ENCODE measurements around the gene NCLN. TPM values are rescaled to one million over a fixed set of nuclear protein-coding genes. Genes with fewer than 3 reads are reported as not detected.

Gene NCLN
- total and polyA plus RNA-seq, 2 donors (not counting 1 experiment from before 2014, with no cell fraction given) = 33.0 to 35.8 TPM

DNA sequence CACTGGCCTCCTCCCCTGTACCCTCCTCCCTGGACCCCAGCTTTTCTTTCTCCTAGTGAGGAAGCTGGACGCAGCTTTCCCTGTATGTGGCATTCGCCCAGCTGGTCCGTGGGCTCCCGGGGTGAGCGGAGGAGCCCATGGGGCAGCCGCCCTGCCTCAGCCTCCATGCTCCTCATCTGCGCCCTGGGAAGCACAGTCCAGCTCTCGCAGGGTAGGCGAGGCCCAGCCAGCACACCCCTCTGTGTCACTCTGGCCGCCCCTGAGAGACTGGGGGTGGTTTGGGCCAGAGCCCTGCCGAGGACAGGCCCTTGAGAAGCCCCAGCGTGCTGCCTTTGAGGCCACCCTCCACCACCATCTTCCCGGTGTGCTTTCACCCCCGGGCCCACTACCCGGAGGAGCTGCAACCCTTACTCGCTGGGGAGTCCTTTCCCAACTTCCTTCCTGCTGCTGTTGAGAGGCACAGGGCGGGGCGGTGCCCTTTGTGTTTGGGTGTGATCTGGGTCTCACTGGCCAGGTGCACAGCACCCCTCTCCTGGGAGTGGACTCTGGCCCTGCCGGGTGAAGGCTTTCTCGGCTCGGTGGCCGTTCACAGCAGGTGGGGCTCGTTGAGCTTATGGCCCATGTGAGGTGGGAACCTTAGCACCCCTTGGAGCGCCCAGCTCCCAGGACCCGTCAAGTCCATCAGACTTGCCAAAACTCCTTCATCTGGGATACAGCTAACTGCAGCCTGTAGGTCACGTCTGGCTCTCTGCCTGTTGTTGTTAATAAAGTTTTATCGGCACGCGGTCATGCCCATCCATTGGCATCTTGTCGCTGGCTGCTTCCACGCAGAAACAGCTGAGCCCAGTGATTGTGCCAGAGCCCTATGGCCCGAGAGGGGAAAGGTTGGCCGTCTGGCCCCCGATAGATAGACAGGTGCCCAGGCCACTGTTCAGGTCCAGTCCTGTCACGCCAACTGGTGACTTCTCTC lies 3.2 kb downstream of the NCLN start:
- Histone ChIP-seq H3K79me2 (ENCODE audit: control insufficient read depth, insufficient read depth, low read length) (peaks cover 57% of the 10 kb centered on the region), H3K9ac (ENCODE audit: insufficient read depth, low read length) (no peak overlapping the region), H4K20me1 (ENCODE audit: control insufficient read depth, extremely low read depth, insufficient read depth, low read length) (no peaks in the 10 kb centered on the region), H3K4me3 (replicated peaks in 1 of 4; ENCODE audit: control extremely low read depth in 1 of 4, insufficient read depth in 1 of 4, low read depth in 3 of 4, low read length in 4 of 4) (no peak overlapping the region), H3K9me3 (ENCODE audit: control insufficient read depth, insufficient read depth, low read depth, low read length) (no peaks in the 10 kb centered on the region), H3K4me2 (ENCODE audit: extremely low read depth, insufficient read depth, low read length) (no peak overlapping the region), H2AFZ (ENCODE audit: low read length) (no peak overlapping the region), H3K27ac (ENCODE audit: insufficient read depth, low read length) (no peak overlapping the region), H3K4me1 (ENCODE audit: control insufficient read depth, extremely low read depth, insufficient read depth, low read length) (peaks cover 9% of the 10 kb centered on the region), H3K36me3 (ENCODE audit: control insufficient read depth, insufficient read depth, low read length) (peaks cover 15% of the 10 kb centered on the region), H3K27me3 (ENCODE audit: control insufficient read depth, insufficient read depth, low read length) (no peaks in the 10 kb centered on the region)
- DNase-seq (ENCODE audit: low read depth in 2 of 2) = no peak
- TF ChIP-seq, protein P1, sequence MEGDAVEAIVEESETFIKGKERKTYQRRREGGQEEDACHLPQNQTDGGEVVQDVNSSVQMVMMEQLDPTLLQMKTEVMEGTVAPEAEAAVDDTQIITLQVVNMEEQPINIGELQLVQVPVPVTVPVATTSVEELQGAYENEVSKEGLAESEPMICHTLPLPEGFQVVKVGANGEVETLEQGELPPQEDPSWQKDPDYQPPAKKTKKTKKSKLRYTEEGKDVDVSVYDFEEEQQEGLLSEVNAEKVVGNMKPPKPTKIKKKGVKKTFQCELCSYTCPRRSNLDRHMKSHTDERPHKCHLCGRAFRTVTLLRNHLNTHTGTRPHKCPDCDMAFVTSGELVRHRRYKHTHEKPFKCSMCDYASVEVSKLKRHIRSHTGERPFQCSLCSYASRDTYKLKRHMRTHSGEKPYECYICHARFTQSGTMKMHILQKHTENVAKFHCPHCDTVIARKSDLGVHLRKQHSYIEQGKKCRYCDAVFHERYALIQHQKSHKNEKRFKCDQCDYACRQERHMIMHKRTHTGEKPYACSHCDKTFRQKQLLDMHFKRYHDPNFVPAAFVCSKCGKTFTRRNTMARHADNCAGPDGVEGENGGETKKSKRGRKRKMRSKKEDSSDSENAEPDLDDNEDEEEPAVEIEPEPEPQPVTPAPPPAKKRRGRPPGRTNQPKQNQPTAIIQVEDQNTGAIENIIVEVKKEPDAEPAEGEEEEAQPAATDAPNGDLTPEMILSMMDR (conservative IDR thresholded peaks at IDR 0.05 in 1 of 2, IDR thresholded peaks at IDR 0.05 in 1 of 2; ENCODE audit: low read depth in 1 of 2, low read length in 2 of 2) = no peak
- no peak for TF ChIP-seq EZH2 (IDR thresholded peaks at IDR 0.05; ENCODE audit: low read length, missing control alignments)

DNA sequence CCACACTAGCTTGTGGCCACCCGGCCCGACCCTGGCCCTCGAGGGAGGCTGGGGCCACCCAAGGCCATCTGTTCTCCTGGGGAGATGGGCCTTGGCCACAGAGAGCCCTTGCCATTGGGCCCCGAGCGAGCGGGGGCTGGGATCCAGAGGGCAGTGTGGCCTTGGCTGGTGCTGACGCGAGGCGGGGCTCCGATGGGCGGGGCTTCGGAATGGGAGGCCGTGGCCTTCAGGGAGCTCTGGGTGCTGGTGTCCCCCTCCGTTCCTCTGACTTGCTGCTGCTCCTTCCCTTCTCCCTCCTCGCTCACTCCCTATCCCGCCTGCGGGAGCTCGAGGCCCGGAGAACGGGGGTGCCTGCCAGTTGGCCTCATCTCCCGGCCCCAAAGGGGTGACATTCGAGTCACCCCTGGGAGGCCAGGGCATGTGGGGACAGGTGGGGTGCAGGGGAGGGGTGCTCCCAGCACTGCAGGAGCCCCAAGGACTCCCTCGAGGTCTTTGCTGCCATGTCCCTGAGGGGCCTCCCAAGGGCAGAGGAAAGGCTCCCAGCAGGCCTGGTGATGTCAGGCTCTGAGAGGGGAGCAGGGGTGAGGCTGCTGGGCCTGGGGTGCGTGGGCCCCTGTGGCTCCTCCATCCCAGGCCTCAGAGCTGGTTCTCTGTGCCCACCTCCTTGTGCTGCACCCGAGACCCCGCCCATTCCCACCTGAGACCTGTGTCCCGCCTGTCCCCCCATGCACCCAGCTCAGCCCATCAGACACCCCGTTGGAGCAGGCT lies 4.2 kb downstream of the NCLN start:
- Histone ChIP-seq H3K27me3 (ENCODE audit: control insufficient read depth, insufficient read depth, low read length) (no peaks in the 10 kb centered on the region), H3K4me2 (ENCODE audit: extremely low read depth, insufficient read depth, low read length) (no peak overlapping the region), H3K9ac (ENCODE audit: insufficient read depth, low read length) (no peak overlapping the region), H2AFZ (ENCODE audit: low read length) (no peak overlapping the region), H3K27ac (ENCODE audit: insufficient read depth, low read length) (no peak overlapping the region), H3K9me3 (ENCODE audit: control insufficient read depth, insufficient read depth, low read depth, low read length) (no peaks in the 10 kb centered on the region), H3K4me3 (replicated peaks in 1 of 4; ENCODE audit: control extremely low read depth in 1 of 4, insufficient read depth in 1 of 4, low read depth in 3 of 4, low read length in 4 of 4) (no peak overlapping the region), H3K79me2 (ENCODE audit: control insufficient read depth, insufficient read depth, low read length) (peaks cover 57% of the 10 kb centered on the region), H3K36me3 (ENCODE audit: control insufficient read depth, insufficient read depth, low read length) (peaks cover 15% of the 10 kb centered on the region), H3K4me1 (ENCODE audit: control insufficient read depth, extremely low read depth, insufficient read depth, low read length) (peaks cover 9% of the 10 kb centered on the region), H4K20me1 (ENCODE audit: control insufficient read depth, extremely low read depth, insufficient read depth, low read length) (no peaks in the 10 kb centered on the region)
- no peak for DNase-seq (ENCODE audit: low read depth in 2 of 2)
- TF ChIP-seq, protein P1 (conservative IDR thresholded peaks at IDR 0.05 in 1 of 2, IDR thresholded peaks at IDR 0.05 in 1 of 2; ENCODE audit: low read depth in 1 of 2, low read length in 2 of 2) = no peak
- TF ChIP-seq EZH2 (IDR thresholded peaks at IDR 0.05; ENCODE audit: low read length, missing control alignments) = no peak

DNA sequence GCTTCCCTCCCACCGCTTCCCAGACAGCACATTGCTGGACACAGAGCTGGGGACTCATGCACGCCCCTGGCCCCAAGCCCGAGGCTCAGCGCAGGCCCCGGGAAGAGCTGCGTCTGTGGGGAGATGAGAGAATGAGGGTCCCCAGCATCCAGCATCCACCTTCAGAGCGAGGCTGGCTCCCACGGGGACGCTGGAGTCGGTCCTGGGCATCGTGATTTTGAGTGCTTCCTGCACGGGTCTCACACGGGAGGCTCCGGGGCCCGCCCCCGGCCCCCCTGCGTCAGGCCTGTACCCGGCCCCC lies 4.7 kb downstream of the NCLN start:
- H3K79me2 ChIP-seq (ENCODE audit: control insufficient read depth, insufficient read depth, low read length) = peaks cover 57% of the 10 kb centered on the region
- H3K9me3 ChIP-seq (ENCODE audit: control insufficient read depth, insufficient read depth, low read depth, low read length) = no peaks in the 10 kb centered on the region
- no peak overlapping the region for H3K4me2 ChIP-seq (ENCODE audit: extremely low read depth, insufficient read depth, low read length)
- no peaks in the 10 kb centered on the region for H3K27me3 ChIP-seq (ENCODE audit: control insufficient read depth, insufficient read depth, low read length)
- no peaks in the 10 kb centered on the region for H4K20me1 ChIP-seq (ENCODE audit: control insufficient read depth, extremely low read depth, insufficient read depth, low read length)
- peaks cover 15% of the 10 kb centered on the region for H3K36me3 ChIP-seq (ENCODE audit: control insufficient read depth, insufficient read depth, low read length)
- peaks cover 9% of the 10 kb centered on the region for H3K4me1 ChIP-seq (ENCODE audit: control insufficient read depth, extremely low read depth, insufficient read depth, low read length)
- H3K4me3 ChIP-seq (replicated peaks in 1 of 4; ENCODE audit: control extremely low read depth in 1 of 4, insufficient read depth in 1 of 4, low read depth in 3 of 4, low read length in 4 of 4) = no peak overlapping the region
- no peak overlapping the region for H2AFZ ChIP-seq (ENCODE audit: low read length)
- no peak overlapping the region for H3K27ac ChIP-seq (ENCODE audit: insufficient read depth, low read length)
- no peak for TF ChIP-seq EZH2 (IDR thresholded peaks at IDR 0.05; ENCODE audit: low read length, missing control alignments)
- TF ChIP-seq, protein P1 (conservative IDR thresholded peaks at IDR 0.05 in 1 of 2, IDR thresholded peaks at IDR 0.05 in 1 of 2; ENCODE audit: low read depth in 1 of 2, low read length in 2 of 2) = no peak
- DNase-seq (ENCODE audit: low read depth in 2 of 2) = no peak
- H3K9ac ChIP-seq (ENCODE audit: insufficient read depth, low read length) = no peak overlapping the region
